GDM1 (cell line): ENCODE results near the gene AGBL5.

Experiments
- DNase-seq: peaks from one replicate; lab custom pipeline; 2025; lab: John Stamatoyannopoulos, UW

AGBL5 gene

GRCh38 chr2:27024812-27025211, 26.7 kb upstream of the AGBL5 start:
- no peak for DNase-seq

DNA sequence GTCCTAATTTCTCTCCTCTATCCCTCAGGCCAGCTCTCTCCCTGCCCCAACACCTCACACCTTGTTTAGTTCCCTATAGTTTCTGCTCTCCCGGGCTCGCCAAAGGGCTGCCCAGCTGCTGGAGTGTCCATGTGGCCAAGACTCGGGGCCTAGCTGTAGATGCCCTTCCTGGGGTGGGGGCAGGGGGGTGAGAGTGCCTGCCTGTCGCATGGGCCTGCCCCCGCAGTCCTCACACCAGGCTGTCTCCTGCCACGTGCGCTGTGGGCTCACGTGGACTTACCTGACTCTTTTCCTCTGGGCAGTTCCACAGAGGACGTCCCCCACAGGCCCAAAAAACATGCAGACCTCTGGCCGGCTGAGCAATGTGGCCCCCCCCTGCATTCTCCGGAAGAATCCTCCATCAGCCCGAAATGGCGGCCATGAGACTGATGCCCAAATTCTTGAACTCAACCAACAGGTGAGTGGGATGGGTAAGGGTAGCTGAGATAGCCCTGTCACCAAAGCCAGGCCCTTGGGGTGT, 26.1 kb upstream of the AGBL5 start:
- no peak for DNase-seq

GRCh38 chr2:27025861-27026851, 25.3 kb upstream of the AGBL5 start:
- DNase-seq, result no peak

DNA sequence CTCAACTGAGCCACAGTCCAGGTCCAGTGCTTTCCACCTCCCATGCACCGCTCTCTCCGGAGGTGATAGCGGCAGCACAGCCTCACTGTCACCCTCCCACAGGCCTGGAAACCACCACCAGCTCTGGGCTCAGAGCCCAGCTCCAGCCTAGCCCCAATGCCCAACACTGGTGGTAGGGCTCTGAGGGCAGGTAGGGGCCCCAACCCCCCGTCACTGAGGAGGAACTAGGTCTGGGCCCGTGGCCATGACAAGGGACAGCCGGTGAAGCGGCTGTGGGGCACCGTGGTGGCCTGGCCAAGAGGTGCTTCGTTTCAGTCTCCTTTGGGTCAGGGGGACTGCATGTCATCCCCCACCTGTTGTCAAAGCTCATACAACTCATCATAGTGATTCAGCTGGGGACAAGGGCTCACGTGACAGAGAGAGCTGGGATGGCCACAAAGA, 24.2 kb upstream of the AGBL5 start:
- DNase-seq, result no peak

DNA sequence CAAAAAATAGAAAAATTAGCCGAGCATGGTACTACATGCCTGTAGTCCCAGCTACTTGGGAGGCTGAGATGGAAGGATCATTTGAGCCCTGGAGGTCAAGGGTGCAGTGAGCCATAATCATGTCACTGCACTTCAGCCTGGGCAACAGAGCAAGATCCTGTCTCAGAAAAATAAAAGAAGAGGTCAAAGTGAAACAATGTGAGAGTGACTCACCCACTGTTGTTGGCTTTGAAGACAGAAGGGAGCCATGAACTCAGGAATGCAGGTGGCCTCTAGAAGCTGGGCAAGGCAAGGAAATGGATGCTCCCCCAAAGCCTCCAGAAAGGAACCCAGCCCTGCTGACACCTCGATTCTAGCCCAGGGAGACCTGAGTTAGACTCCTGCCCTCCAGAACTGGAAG, 22.4 kb upstream of the AGBL5 start:
- no peak for DNase-seq

DNA sequence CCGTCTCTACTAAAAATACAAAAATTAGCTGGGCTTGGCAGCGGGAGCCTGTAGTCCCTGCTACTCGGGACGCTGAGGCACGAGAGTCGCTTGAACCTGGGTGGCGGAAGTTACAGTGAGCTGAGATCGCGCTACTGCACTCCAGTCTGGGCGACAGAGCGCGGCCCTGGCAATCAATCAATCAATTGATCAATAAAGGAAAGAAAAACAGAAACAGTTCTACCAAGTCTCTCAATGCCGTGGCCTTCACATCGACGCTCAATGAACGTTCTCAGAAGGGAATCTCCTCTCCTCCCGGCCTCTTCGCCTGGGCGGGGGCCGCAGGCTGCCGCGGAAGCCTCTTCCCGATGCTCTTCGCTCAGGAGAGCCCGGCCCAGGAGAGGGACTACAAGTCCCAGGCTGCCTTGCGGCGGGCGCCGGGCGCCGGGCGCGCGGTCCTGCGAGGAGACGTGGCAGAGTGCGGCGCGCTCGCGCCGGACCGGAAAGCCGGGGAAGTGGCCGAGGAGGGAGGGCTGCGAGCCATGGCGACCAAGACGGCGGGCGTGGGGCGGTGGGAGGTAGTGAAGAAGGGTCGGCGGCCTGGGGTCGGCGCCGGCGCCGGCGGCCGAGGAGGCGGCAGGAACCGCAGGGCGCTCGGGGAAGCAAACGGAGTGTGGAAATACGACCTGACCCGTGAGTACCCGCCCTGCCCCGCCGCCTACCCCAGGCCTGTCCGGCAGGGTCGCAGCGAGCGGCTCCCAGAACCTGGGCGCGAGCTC, 18.8 kb upstream of the AGBL5 start, which contains the start of gene TMEM214:
TMEM214 (plus strand) TSS at position 471 of the 758 bp plus-strand sequence; CDS start at position 522, 51 bp downstream.
- DNase-seq, result peak; percentile 83

DNA sequence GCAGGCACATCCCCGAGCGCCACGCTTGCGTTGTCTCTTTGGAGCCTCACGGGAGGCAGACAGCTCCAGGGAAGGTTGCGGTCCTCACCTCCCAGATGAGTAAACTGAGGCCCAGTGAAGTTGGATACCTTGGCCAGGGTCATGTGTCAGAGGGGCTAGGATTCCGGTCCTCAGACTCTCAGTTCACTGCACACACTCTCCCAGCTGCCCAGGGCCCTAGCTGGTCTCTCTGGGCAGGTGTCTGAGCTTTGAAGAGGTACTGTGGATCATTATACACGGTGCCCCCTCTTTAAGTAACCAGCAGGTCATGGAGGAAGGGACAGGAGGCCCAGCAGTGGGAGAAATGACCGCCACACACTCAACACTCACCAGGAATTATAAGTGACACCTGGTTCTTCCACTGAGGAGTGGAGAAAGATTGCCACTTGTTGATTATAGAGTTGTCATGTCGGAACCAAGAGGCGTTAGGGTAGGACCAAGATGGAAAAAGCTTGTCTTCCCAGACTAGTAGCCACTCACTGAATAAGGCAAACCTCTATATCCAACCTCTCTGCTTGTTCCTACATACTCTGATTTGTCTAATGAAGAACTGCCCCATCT, 18.1 kb upstream of the AGBL5 start:
- DNase-seq, result no peak

- DNase-seq, result no peak
Measured at GRCh38 chr2:27038012-27038411, 13.5 kb upstream of the AGBL5 start.

- no peak for DNase-seq
Measured at GRCh38 chr2:27038631-27039339, 12.7 kb upstream of the AGBL5 start.

- no peak for DNase-seq
Measured at GRCh38 chr2:27039426-27039825, 12.0 kb upstream of the AGBL5 start.

DNA sequence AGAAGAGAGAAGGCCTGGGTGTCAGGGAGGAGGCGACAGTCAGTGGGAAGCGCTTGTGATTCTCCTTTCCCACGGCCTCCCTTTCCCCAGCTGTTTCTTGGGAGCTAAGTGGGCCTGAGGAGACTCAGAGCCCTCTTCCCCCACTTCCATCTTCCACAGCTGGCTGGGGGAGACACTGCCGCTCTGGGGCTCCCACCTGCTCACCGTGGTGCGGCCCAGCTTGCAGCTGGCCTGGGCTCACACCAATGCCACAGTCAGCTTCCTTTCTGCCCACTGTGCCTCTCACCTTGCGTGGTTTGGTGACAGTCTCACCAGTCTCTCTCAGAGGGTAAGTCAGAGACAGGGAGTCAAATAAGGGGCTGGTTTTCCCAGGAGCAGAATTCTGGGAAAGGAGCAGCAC, 11.6 kb upstream of the AGBL5 start:
- no peak for DNase-seq

DNA sequence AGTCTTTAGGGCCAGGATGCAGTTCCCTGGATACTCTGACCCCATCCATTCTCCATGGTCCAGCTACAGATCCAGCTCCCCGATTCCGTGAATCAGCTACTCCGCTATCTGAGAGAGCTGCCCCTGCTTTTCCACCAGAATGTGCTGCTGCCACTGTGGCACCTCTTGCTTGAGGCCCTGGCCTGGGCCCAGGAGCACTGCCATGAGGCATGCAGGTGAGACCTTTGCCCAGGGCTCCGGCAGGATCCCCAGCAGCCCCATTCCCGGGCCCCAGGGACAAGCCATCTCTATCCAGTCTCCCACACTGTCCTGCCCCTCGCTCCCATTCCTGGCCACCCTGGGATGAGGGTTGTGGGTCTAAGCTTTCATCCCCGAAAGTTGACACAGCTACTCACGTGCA, 11.2 kb upstream of the AGBL5 start:
- no peak for DNase-seq

DNA sequence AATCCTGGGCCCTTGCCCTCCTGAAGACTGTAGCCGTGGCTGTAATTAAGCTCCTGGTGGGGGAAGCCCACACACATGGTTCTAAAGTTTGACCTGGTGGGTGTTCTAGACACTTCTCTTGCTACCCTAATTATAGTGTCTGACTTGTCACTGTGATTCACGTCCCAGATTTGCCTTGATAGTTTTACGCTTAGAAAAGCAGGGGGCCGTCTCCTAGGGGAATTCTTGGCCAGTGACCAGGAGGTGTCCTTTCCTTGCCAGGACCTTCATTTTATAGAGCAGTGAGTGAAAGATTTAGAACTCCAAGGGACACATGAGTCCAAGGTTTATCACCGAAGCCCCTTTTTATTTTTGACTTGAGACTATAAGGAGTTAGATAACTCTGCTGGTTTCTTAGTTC, 9.7 kb upstream of the AGBL5 start:
- no peak for DNase-seq

DNA sequence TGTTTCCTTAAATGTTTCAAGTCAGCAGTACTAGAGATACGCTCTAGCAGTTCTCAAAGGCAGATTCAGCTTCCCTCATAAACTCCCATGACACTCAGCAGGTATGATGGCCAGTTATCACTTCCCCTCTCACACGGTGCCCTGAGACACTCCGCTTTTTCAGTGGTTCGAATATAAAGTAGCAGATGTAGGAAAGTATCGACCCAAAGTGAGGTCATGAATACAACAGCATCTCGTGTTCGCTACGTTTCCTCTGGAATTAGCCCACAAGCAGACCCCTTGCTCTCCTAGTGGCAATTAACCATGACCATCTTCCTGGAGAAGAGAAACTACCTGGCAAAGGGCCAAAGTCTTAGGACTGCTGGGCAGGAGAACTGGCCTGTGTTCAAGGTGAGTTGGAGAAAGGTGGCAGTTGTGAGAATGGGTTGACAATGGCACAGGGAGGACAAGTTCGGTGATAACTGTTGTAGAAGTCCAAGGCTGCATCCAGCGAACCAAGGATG, 9.3 kb upstream of the AGBL5 start:
- no peak for DNase-seq

DNA sequence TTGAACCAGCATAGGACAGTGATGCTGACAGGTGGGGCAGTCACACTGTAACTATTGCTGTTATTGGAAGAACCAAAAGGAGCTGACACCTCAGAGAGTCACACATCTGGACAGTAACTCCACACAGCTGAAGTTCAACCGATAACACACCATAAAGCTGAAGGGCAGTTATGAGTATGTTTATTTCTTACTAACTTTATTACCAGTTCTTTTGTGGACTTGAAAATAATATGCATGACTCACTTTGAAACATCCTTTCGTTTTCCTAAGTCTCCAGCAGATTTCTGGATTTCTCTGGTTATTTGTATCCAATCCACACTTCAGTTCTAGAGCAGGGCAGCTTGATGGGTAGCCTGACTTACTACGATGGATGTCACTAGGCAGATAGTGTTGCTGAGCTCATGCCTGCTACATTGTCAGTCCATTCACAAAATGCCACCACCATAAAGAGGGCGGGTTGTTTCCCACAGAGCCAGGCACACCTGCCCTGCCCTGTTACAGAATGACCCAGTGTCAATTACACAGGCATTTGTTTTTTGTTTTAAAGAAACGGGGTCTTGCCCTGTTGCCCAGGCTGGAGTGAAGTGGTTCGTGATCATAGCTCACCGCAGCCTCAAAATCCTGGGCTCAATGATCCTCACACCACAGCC, 8.4 kb upstream of the AGBL5 start:
- no peak for DNase-seq

DNA sequence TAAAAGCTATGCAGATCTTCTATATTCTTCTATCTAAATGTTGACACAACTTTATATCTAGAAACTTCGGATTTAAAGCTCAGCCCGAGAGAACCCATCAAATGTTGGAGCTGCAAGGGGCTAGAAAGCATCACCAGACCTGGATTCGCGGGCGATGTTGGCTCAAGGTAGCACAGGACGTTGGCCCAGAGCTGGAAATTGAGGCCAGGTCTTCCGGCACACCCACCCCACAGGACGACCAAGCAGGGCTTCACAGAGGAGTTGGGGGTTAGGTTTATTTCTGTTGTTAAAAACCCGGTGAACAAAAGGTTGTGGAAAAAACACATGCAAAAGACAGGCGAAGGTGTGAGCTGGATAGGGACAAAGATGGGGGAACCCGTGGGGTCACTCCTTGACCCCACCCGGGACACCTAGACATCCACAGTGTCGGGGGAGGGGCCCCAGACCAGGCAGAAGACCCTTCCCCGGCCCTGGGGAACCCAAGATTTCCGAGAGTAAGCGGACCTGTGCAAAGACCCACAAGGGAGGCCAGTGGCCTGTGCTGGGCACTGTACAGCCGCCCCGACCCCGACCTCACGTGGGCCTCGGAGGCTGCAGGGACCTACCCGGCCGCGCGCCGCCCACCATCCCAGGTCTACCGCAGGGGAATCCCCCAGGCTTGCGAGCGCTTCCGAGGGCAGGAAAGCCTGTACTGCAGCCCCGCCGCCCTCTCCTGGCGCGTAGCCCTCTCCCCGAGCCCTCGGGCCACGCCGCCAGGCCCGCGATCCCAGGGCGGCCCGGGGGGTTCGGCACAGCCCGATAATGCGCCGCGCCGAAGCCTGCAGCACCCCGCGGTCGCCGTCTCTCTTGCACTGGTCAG, 1.8 kb upstream of the AGBL5 start:
- DNase-seq, result no peak

GRCh38 chr2:27050281-27050995, 1.0 kb upstream of the AGBL5 start:
- peak; percentile 87 for DNase-seq

GRCh38 chr2:27051902-27052645, 606 bp downstream of the AGBL5 start:
- no peak for DNase-seq

GRCh38 chr2:27053321-27053720, 1.9 kb downstream of the AGBL5 start:
- no peak for DNase-seq
